ENCODE results near the gene CWH43.
"Not testable (repeated sequence)": the region's sequence is repeated elsewhere in the genome, so short reads cannot be mapped to it uniquely, and the experiment has no call there.

CWH43 gene

GRCh38 chr4:49096215-49096614, 110.1 kb downstream of the CWH43 start:
- FAIRE-seq; DNase-seq (ENCODE audit: low spot score): not testable (repeated sequence)

GRCh38 chr4:49096627-49097026, 110.6 kb downstream of the CWH43 start:
- not testable (repeated sequence) for DNase-seq (ENCODE audit: low spot score); FAIRE-seq

- not testable (repeated sequence) for FAIRE-seq; DNase-seq (ENCODE audit: low spot score)
These were observed 111.0 kb downstream of the CWH43 start for GRCh38 chr4:49097071-49097470.

GRCh38 chr4:49097505-49097904, 111.4 kb downstream of the CWH43 start:
- not testable (repeated sequence) for DNase-seq (ENCODE audit: low spot score); FAIRE-seq

- not testable (repeated sequence) for FAIRE-seq; DNase-seq (ENCODE audit: low spot score)
These were observed 112.1 kb downstream of the CWH43 start for GRCh38 chr4:49098034-49098759.

GRCh38 chr4:49099831-49100444, 113.9 kb downstream of the CWH43 start:
- DNase-seq (ENCODE audit: low spot score); FAIRE-seq: not testable (repeated sequence)

GRCh38 chr4:49102344-49102898, 116.3 kb downstream of the CWH43 start:
- not testable (repeated sequence) for FAIRE-seq

GRCh38 chr4:49103436-49104136, 117.5 kb downstream of the CWH43 start:
- not testable (repeated sequence) for DNase-seq (ENCODE audit: low spot score); FAIRE-seq

More at GRCh38 chr4:49102344-49102898, 116.3 kb downstream of the CWH43 start:
- not testable (repeated sequence) for DNase-seq (ENCODE audit: low spot score)

- DNase-seq (ENCODE audit: low spot score); FAIRE-seq: not testable (repeated sequence)
These were observed 118.3 kb downstream of the CWH43 start for GRCh38 chr4:49104231-49104930.

GRCh38 chr4:49105248-49105904, 119.3 kb downstream of the CWH43 start:
- DNase-seq (ENCODE audit: low spot score); FAIRE-seq: not testable (repeated sequence)

GRCh38 chr4:49107262-49107661, 121.2 kb downstream of the CWH43 start:
- FAIRE-seq; DNase-seq (ENCODE audit: low spot score): not testable (repeated sequence)

GRCh38 chr4:49108183-49108978, 122.3 kb downstream of the CWH43 start:
- not testable (repeated sequence) for FAIRE-seq

GRCh38 chr4:49109567-49110166, 123.6 kb downstream of the CWH43 start:
- DNase-seq (ENCODE audit: low spot score); FAIRE-seq: not testable (repeated sequence)

More at GRCh38 chr4:49108183-49108978, 122.3 kb downstream of the CWH43 start:
- DNase-seq (ENCODE audit: low spot score), result not testable (repeated sequence)

- not testable (repeated sequence) for DNase-seq (ENCODE audit: low spot score); FAIRE-seq
These were observed 124.5 kb downstream of the CWH43 start for GRCh38 chr4:49110579-49110978.

All from urothelium cell line (cell line).